ENCODE results near the gene SLC9A6. TPM values are rescaled to one million over a fixed set of nuclear protein-coding genes. Genes with fewer than 3 reads are reported as not detected.

SLC9A6 gene
- total and polyA plus RNA-seq, 9 of the 15 experiments (the other 6 are each of a cell fraction or from before 2014, with no cell fraction given) = 3.7 to 13.9 (median 9.9) TPM

DNA sequence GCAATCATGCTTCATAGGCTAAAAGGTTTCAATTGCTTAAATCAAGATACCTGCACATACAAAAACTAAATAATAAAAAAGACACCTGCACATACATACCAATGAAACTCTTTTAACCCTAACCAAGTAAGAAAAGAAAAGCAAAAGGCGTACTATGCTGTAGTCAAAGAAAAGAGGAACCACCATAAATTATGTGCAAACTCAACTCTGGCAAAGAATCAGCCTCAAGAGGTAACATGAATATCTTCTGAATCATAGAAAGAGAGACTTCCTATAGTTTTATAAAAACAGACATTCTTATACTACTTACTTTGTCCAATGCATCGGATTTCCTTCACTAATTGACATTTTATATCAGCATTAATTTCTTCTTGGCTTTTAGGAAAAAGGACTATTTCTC lies 40.7 kb upstream of the SLC9A6 start:
- Histone ChIP-seq H3K9me3 (replicated peaks; ENCODE audit: control insufficient read depth, insufficient read depth, low read depth, low read length) (no peaks in the 10 kb centered on the region), H2AFZ (ENCODE audit: low read depth, low read length) (no peak overlapping the region), H3K79me2 (ENCODE audit: control insufficient read depth, insufficient read depth, low read length) (no peaks in the 10 kb centered on the region), H3K9me1 (ENCODE audit: control insufficient read depth, insufficient read depth, low read length) (no peaks in the 10 kb centered on the region), H3K9ac (ENCODE audit: insufficient read depth in 1 of 2, low read depth in 2 of 2, low read length in 2 of 2) (no peak overlapping the region), H3K4me2 (ENCODE audit: insufficient read depth, low read length) (no peak overlapping the region), H3K27ac (ENCODE audit: extremely low read depth, low read depth, low read length) (no peak overlapping the region), H3K27me3 (ENCODE audit: control insufficient read depth in 2 of 2, insufficient read depth in 2 of 2, low read length in 2 of 2) (no peaks in the 10 kb centered on the region), H3K36me3 (ENCODE audit: control insufficient read depth, insufficient read depth, low read length) (no peaks in the 10 kb centered on the region), H3K4me3 (no peak overlapping the region), H4K20me1 (replicated peaks; ENCODE audit: control insufficient read depth, insufficient read depth, low read length) (no peaks in the 10 kb centered on the region), H3K4me1 (replicated peaks in 1 of 2; ENCODE audit: control insufficient read depth in 2 of 2, insufficient read depth in 2 of 2, low read length in 2 of 2) (no peaks in the 10 kb centered on the region)
- TF ChIP-seq MEIS2 (IDR thresholded peaks at IDR 0.05; ENCODE audit: partially characterized antibody) = peak; percentile 20
- TF ChIP-seq PHB (CRISPR knock-in tag; IDR thresholded peaks at IDR 0.05) = no peak
- TF ChIP-seq, protein P1, sequence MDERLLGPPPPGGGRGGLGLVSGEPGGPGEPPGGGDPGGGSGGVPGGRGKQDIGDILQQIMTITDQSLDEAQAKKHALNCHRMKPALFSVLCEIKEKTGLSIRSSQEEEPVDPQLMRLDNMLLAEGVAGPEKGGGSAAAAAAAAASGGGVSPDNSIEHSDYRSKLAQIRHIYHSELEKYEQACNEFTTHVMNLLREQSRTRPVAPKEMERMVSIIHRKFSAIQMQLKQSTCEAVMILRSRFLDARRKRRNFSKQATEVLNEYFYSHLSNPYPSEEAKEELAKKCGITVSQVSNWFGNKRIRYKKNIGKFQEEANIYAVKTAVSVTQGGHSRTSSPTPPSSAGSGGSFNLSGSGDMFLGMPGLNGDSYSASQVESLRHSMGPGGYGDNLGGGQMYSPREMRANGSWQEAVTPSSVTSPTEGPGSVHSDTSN (CRISPR knock-in tag; IDR thresholded peaks at IDR 0.05; ENCODE audit: low read depth) = no peak
- TF ChIP-seq, protein P1 (tag; conservative IDR thresholded peaks at IDR 0.05; ENCODE audit: low read depth) = 0 out of 2 replicates have a peak, but pooled peaks have one; percentile 10
- TF ChIP-seq MEF2A (IDR thresholded peaks at IDR 0.05; ENCODE audit: control insufficient read depth, low read depth, low read length) = no peak
- in situ Hi-C loops (cut with MboI) (loop anchor here (25.0 kb wide), 1 partner anchor 207 kb away; no protein-coding TSS in a partner anchor), intact Hi-C loops (cut with micrococcal nuclease) (no loop called here)
- CTCF ChIA-PET (ENCODE audit: low intra/inter-chr PET ratio) = no interaction called here
- no peak for FAIRE-seq
- no peak for DNase-seq (ENCODE audit: extremely low read depth in 1 of 4, low spot score in 3 of 4)
- POLR2A ChIA-PET = no interaction called here
- WGBS (ENCODE audit: insufficient coverage, low coverage, missing lambda C conversion rate) = 0% methylated on average over 2 of the region's 2 CpGs
- no TSS peak for BruUV-seq (replicated peaks)
- no peak for ATAC-seq

Data from K562 (cell line).